ENCODE measurements around the gene KRTAP3-1. TPM values are rescaled to one million over a fixed set of nuclear protein-coding genes. Genes with fewer than 3 reads are reported as not detected.

KRTAP3-1 gene
- total and polyA plus RNA-seq, 9 of the 15 experiments (the other 6 are each of a cell fraction or from before 2014, with no cell fraction given), result not detected

GRCh38 chr17:41018541-41018940 is 9.6 kb upstream of the KRTAP3-1 start:
- Histone ChIP-seq H3K9me3 (replicated peaks; ENCODE audit: control insufficient read depth, insufficient read depth, low read depth, low read length) (no peaks in the 10 kb centered on the region), H3K79me2 (ENCODE audit: control insufficient read depth, insufficient read depth, low read length) (no peaks in the 10 kb centered on the region), H2AFZ (ENCODE audit: low read depth, low read length) (no peak overlapping the region), H3K9me1 (ENCODE audit: control insufficient read depth, insufficient read depth, low read length) (no peaks in the 10 kb centered on the region), H3K4me3 (no peak overlapping the region), H3K36me3 (ENCODE audit: control insufficient read depth, insufficient read depth, low read length) (no peaks in the 10 kb centered on the region), H3K9ac (ENCODE audit: insufficient read depth in 1 of 2, low read depth in 2 of 2, low read length in 2 of 2) (no peak overlapping the region), H4K20me1 (replicated peaks; ENCODE audit: control insufficient read depth, insufficient read depth, low read length) (no peaks in the 10 kb centered on the region), H3K27ac (ENCODE audit: extremely low read depth, low read depth, low read length) (no peak overlapping the region), H3K4me1 (replicated peaks in 1 of 2; ENCODE audit: control insufficient read depth in 2 of 2, insufficient read depth in 2 of 2, low read length in 2 of 2) (no peaks in the 10 kb centered on the region), H3K4me2 (ENCODE audit: insufficient read depth, low read length) (no peak overlapping the region), H3K27me3 (ENCODE audit: control insufficient read depth in 2 of 2, insufficient read depth in 2 of 2, low read length in 2 of 2) (0 out of 5 replicates have a peak, but pooled peaks cover 0 to 3% of the 10 kb centered on the region in 2 experiments)
- CTCF ChIA-PET (ENCODE audit: low intra/inter-chr PET ratio), result no interaction called here
- no peak for ATAC-seq
- intact Hi-C loops (cut with micrococcal nuclease), result no loop called here
- no peak for DNase-seq (ENCODE audit: extremely low read depth in 1 of 4, low spot score in 3 of 4)
- in situ Hi-C loops (cut with MboI), result no loop called here
- TF ChIP-seq NCOA6 (IDR thresholded peaks at IDR 0.05) (no peak), RBM34 (IDR thresholded peaks at IDR 0.05; ENCODE audit: borderline replicate concordance, insufficient read depth, low read length) (no peak), HDAC3 (IDR thresholded peaks at IDR 0.05; ENCODE audit: borderline replicate concordance, partially characterized antibody) (no peak), KDM2B (CRISPR knock-in tag; IDR thresholded peaks at IDR 0.05) (no peak), MCM3 (IDR thresholded peaks at IDR 0.05) (no peak), RB1 (IDR thresholded peaks at IDR 0.05; ENCODE audit: low read depth) (no peak), POLR3A (IDR thresholded peaks at IDR 0.05; ENCODE audit: borderline replicate concordance, extremely low read depth, insufficient read depth, insufficient read length) (no peak)
- no TSS peak for BruUV-seq (replicated peaks)
- 0% methylated on average over 3 of the region's 3 CpGs for WGBS (ENCODE audit: insufficient coverage, low coverage, missing lambda C conversion rate)
- POLR2A ChIA-PET, result interaction anchor here (0.7 kb wide), 1 partner anchor 385 kb away, joined by 3 read pairs; no protein-coding TSS in a partner anchor
- FAIRE-seq, result no peak
